GM10266 (cell line): ENCODE results near the gene COL9A1.

Source experiments
- DNase-seq: peaks from one replicate; pipeline ENCODE4 v3.0.0; 2012; ENCODE audit errors: extremely low spot score
- TF ChIP-seq, protein P1 (sequence below): IDR thresholded peaks from 2 replicates; pipeline ENCODE4 v1.5.1; 2012; ENCODE audit warnings: mild to moderate bottlenecking, low read depth; ENCODE audit not compliant: control insufficient read depth, insufficient read depth; ENCODE audit errors: missing control alignments

Gene COL9A1

DNA sequence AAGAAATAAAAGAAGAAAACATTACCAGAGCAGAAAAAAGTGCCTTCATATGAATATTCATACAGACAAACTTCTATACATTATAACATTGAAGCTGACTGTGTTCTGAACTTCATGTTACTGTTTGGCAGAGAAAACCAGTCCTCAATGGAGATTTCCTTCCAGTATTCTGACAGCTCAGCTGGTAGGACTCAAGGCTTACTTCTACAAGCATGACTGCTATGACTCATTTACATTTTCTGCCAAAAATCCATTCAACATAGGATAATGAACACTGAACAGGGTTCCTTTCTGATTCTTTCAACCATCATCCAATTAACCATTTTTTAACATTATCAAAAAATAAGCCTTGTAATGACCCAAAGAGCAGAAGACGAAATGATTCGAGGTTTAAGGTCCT lies 25.4 kb downstream of the COL9A1 start:
- TF ChIP-seq, protein P1, sequence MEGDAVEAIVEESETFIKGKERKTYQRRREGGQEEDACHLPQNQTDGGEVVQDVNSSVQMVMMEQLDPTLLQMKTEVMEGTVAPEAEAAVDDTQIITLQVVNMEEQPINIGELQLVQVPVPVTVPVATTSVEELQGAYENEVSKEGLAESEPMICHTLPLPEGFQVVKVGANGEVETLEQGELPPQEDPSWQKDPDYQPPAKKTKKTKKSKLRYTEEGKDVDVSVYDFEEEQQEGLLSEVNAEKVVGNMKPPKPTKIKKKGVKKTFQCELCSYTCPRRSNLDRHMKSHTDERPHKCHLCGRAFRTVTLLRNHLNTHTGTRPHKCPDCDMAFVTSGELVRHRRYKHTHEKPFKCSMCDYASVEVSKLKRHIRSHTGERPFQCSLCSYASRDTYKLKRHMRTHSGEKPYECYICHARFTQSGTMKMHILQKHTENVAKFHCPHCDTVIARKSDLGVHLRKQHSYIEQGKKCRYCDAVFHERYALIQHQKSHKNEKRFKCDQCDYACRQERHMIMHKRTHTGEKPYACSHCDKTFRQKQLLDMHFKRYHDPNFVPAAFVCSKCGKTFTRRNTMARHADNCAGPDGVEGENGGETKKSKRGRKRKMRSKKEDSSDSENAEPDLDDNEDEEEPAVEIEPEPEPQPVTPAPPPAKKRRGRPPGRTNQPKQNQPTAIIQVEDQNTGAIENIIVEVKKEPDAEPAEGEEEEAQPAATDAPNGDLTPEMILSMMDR, result no peak
- no peak for DNase-seq

DNA sequence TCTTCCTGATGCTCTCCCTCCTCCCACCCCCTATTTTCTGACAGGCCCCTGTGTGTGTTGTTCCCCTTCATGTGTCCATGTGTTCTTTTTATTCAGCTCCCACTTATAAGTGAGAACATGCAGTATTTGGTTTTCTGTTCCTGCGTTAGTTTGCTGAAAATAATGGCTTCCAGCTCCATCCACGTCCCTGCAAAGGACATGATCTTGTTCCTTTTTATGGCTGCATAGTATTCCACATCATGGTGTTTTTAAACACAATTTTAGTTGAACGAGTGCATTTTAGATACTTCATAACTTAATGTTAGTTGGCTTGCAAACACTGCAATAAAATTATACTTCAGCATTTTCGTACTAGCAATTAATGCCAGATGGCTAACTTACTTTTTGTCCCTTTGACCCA lies 28.5 kb downstream of the COL9A1 start:
- TF ChIP-seq, protein P1, result no peak
- DNase-seq, result no peak

DNA sequence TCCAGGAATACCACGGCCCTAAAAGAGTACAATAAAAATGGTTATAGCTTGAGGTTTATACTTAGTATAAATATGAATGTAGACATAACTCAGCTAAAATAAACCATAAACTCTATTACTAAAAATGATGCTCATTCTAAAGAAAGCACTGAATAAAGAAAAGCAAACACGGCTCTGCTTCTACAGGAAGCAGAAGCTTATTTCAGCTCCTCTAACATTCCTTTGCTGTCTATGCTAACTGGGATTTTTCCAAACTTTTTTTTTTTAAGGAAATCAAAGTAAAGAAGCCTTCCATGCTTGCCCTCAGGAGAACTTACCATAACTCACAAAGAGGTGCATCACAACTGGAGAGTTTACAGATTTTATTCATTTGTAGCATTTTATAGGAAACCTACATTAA lies 30.8 kb downstream of the COL9A1 start:
- no peak for DNase-seq
- TF ChIP-seq, protein P1, result no peak

DNA sequence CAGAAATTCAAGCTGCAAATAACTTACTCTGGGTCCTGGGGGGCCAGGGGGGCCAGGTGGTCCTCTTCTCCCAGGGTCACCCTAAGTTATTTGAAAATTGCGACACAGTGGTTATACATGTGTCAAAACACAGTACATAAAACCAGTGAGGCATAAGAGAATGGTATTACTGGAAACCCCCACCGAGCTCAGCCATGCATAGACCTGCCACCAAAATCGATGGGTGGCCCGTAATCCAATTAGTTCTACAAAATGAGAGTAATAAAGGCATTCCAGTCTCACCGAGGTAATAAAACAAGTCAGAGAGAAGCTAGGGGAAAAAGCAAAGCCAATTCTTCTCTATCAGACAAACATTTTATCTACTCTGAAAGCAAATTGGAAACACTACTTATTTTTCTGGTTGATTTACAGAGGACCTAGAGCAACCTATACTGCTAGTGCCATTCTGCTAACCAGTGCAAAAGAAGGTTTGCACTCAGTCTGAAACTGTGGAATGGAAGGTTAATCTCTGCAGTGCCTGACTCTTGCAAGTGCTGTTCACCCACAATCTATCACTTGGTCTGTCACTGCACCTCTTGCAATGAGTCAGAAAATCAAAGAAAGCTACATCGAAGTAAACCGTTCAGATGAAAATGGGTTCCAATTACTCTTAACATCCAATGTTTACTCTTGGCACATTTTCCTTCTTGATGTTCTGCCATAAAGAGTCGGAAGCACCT lies 32.4 kb downstream of the COL9A1 start:
- TF ChIP-seq, protein P1, result no peak
- no peak for DNase-seq

DNA sequence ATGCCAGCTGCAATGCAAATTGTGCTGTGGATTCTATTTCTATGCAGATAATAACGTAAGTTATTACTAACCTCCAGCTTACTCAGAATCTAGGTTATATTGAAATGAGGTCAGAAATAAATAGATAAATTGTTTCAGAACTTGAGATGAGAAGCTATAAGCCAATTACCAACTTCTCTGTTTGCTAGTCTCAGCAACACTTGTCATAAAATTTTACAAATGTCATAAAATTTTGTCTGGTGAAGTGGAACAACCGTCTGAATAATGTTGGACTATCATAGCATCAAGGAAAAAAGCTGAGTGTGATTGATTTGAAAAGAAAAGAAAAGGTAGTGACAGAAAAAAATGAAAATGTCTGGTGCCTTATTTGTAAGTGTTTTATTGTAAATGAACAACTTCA lies 36.7 kb downstream of the COL9A1 start:
- TF ChIP-seq, protein P1, result no peak
- DNase-seq, result no peak

DNA sequence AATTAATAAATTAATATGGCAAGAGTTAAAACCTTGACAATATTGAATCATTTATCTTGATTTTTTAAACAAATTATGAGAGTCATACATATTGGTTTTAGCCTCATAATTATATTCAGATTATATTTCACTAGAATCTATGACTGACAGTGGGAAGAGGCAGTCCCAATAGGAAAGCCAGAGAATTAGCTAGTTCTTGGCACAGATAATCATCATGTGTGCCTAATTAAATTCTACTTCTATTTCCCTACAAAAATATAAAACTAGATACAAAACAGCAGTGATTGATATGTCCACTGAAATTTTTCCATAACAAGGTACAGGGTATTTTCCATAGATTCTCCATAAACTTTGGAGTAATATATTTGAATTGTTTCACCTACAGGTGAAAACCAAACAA lies 38.6 kb downstream of the COL9A1 start:
- TF ChIP-seq, protein P1, result no peak
- no peak for DNase-seq

DNA sequence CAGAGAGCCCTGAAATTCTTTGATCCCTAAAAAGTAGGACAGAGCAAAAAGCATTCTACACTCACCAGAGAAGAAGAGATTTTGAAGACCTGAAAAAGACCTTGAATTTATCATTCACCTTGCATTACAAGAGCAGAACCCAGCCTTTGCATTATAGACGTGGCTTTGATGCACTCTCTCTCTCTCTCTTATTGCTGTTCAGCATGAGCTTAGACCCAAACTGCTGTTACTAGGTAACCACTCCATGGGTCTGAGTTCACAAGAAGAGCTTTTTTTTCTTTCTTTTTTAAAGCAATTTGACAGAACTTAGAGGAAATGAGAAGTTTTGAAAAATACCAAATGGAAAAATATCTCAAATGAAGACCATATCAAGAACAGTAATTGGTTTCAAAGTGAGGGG lies 44.4 kb downstream of the COL9A1 start:
- DNase-seq, result no peak
- TF ChIP-seq, protein P1, result no peak
